ENCODE measurements around the gene BAHCC1.

Gene BAHCC1

GRCh38 chr17:81417049-81417878 is 22.0 kb downstream of the BAHCC1 start:
- Histone ChIP-seq H4K20me1 (ENCODE audit: insufficient read depth, low read length) (no peaks in the 10 kb centered on the region), H3K4me2 (ENCODE audit: low read length) (no peak overlapping the region), H2AFZ (ENCODE audit: low read depth, low read length) (no peak overlapping the region), H3K4me3 (ENCODE audit: low read length) (no peak overlapping the region), H3K4me1 (ENCODE audit: low read length) (no peaks in the 10 kb centered on the region), H3K79me2 (ENCODE audit: low read length) (no peaks in the 10 kb centered on the region), H3K9ac (ENCODE audit: low read length) (no peak overlapping the region), H3K27ac (ENCODE audit: low read length) (no peak overlapping the region), H3K27me3 (ENCODE audit: low read depth, low read length) (no peaks in the 10 kb centered on the region), H3K36me3 (replicated peaks; ENCODE audit: low read depth, low read length) (no peaks in the 10 kb centered on the region), H3K9me3 (ENCODE audit: insufficient read depth, low read length) (no peaks in the 10 kb centered on the region)
- TF ChIP-seq EZH2phosphoT487 (IDR thresholded peaks at IDR 0.05; ENCODE audit: low read depth): no peak
- TF ChIP-seq CTCF (IDR thresholded peaks at IDR 0.05; ENCODE audit: low read depth, low read length): no peak

- Histone ChIP-seq H3K27me3 (ENCODE audit: low read depth, low read length) (no peaks in the 10 kb centered on the region), H3K4me2 (ENCODE audit: low read length) (no peak overlapping the region), H3K4me1 (ENCODE audit: low read length) (no peaks in the 10 kb centered on the region), H3K9me3 (ENCODE audit: insufficient read depth, low read length) (no peaks in the 10 kb centered on the region), H3K36me3 (replicated peaks; ENCODE audit: low read depth, low read length) (no peaks in the 10 kb centered on the region), H3K27ac (ENCODE audit: low read length) (no peak overlapping the region), H4K20me1 (ENCODE audit: insufficient read depth, low read length) (no peaks in the 10 kb centered on the region), H3K4me3 (ENCODE audit: low read length) (no peak overlapping the region), H3K9ac (ENCODE audit: low read length) (no peak overlapping the region), H3K79me2 (ENCODE audit: low read length) (no peaks in the 10 kb centered on the region), H2AFZ (ENCODE audit: low read depth, low read length) (no peak overlapping the region)
- no peak for TF ChIP-seq CTCF (IDR thresholded peaks at IDR 0.05; ENCODE audit: low read depth, low read length)
- TF ChIP-seq EZH2phosphoT487 (IDR thresholded peaks at IDR 0.05; ENCODE audit: low read depth): no peak
These were observed 22.8 kb downstream of the BAHCC1 start for GRCh38 chr17:81417879-81418709.

GRCh38 chr17:81418710-81419318 is 23.6 kb downstream of the BAHCC1 start:
- TF ChIP-seq EZH2phosphoT487 (IDR thresholded peaks at IDR 0.05; ENCODE audit: low read depth) (no peak), CTCF (IDR thresholded peaks at IDR 0.05; ENCODE audit: low read depth, low read length) (no peak)
- no peak overlapping the region for H3K4me3 ChIP-seq (ENCODE audit: low read length)
- H3K36me3 ChIP-seq (replicated peaks; ENCODE audit: low read depth, low read length): no peaks in the 10 kb centered on the region
- no peaks in the 10 kb centered on the region for H3K27me3 ChIP-seq (ENCODE audit: low read depth, low read length)
- no peaks in the 10 kb centered on the region for H3K9me3 ChIP-seq (ENCODE audit: insufficient read depth, low read length)
- H3K4me2 ChIP-seq (ENCODE audit: low read length): no peak overlapping the region
- H3K4me1 ChIP-seq (ENCODE audit: low read length): no peaks in the 10 kb centered on the region
- no peak overlapping the region for H2AFZ ChIP-seq (ENCODE audit: low read depth, low read length)
- no peak overlapping the region for H3K9ac ChIP-seq (ENCODE audit: low read length)
- H3K27ac ChIP-seq (ENCODE audit: low read length): no peak overlapping the region
- no peaks in the 10 kb centered on the region for H4K20me1 ChIP-seq (ENCODE audit: insufficient read depth, low read length)
- H3K79me2 ChIP-seq (ENCODE audit: low read length): no peaks in the 10 kb centered on the region

Data from OCI-LY3 (cell line).